ENCODE data around the gene NR1H2.

DNA sequence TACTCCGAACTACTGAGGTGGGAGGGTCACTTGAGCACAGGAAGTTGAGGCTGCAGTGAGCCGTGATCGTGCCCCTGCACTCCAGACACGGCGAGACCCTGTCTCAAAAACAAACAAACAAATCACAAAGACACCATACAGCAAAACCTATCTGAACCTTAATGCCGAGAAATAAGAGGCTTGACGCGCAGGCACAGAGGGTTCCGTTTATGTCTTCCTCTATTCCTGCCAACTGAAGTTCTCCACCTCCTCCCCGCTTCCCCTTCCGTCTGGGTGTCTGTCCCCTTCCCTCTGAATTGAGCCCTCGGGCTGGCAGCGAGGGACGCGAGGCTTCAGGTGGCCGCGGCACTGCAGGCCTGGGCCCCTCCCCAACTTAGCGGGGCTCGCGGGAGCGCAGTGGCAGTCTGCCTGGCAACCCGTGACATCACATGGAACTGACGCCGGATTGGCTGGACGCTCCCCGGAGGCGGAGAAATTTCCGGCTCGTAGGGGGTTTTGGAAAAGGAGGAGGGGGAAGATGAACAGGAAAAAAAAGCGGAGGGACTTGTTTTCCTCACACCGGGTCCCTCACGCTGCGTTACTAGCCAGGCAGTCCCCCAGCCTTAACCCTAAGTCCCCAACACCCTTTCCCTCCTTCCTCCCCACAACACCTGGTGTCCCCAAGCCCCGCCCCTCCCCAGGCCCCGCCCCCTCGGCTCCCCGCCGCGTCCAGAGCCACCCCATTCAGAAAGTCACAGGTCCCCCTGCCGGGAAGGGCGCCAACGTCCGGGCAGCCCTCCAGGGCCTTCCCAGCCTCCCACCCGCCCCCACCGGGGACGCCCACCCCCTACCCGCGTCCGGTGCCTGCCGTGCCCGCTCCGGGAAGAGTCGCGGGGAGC, 55.3 kb downstream of the NR1H2 start:
- no peak for TF ChIP-seq EZH2phosphoT487 (IDR thresholded peaks at IDR 0.05; ENCODE audit: insufficient read depth, low read depth)
- TF ChIP-seq EZH2 (IDR thresholded peaks at IDR 0.05; ENCODE audit: insufficient read depth, poor library complexity, severe bottlenecking): no peak

Measured in GM23248 (cell line).